CD4-positive, alpha-beta T cell (primary cell): ENCODE data around the gene AQR. TPM values are rescaled to one million over a fixed set of nuclear protein-coding genes. Genes with fewer than 3 reads are reported as not detected.
"Not testable (repeated sequence)": the region's sequence is repeated elsewhere in the genome, so short reads cannot be mapped to it uniquely, and the experiment has no call there.

Experiments
- ATAC-seq: fragments of 200-7000 bp; cut with Tn5 transposase; one replicate; pipeline ENCODE4 v1.10.0; 2022; ENCODE audit warnings: mild to moderate bottlenecking; ENCODE audit not compliant: poor library complexity
- CTCF ChIA-PET: fragments of 350-600 bp; sonication (Branson Sonifier 250); formaldehyde crosslinking; loops from one replicate; lab custom pipeline; 2021; ENCODE audit warnings: antibody characterized with exemption, inconsistent platforms; lab: Charles Lee
- POLR2A ChIA-PET: fragments of 350-600 bp; sonication (Branson Sonifier 250); formaldehyde crosslinking; loops from one replicate; lab custom pipeline; 2021; ENCODE audit warnings: antibody characterized with exemption, inconsistent platforms; lab: Charles Lee
- DNase-seq, 14 experiments: peaks; one replicate each; pipeline ENCODE4 v3.0.0-alpha.2; 2013 to 2020; ENCODE audit warnings: mixed read lengths in 2 of 14
- H3K27ac ChIP-seq, 2 donors: one replicate each; pipeline versions ENCODE4 v1.5.1 to v1.7.0; 2013; ENCODE audit warnings: low read length in 2 of 2, low read depth in 1 of 2, mild to moderate bottlenecking in 1 of 2
- H3K27me3 ChIP-seq, 2 experiments: 1 replicate in 1 of 2; 2 replicates in 1 of 2; pipeline versions ENCODE4 v1.6.1 to v1.7.0; 2013; ENCODE audit warnings: low read length in 2 of 2, control low read depth in 1 of 2, mild to moderate bottlenecking in 1 of 2, moderate library complexity in 1 of 2; ENCODE audit not compliant: insufficient read depth in 2 of 2, control insufficient read depth in 1 of 2
- H3K36me3 ChIP-seq: one replicate; pipeline ENCODE4 v1.6.1; 2013; ENCODE audit warnings: low read length, control low read depth; ENCODE audit not compliant: insufficient read depth
- H3K4me1 ChIP-seq: one replicate; pipeline ENCODE4 v1.6.1; 2013; ENCODE audit warnings: low read length, control low read depth; ENCODE audit not compliant: insufficient read depth
- H3K4me3 ChIP-seq: one replicate; pipeline ENCODE4 v1.5.1; 2013; ENCODE audit warnings: mild to moderate bottlenecking, low read length, moderate library complexity
- H3K9me3 ChIP-seq, 2 experiments: 1 replicate in 1 of 2; 2 replicates in 1 of 2; pipeline versions ENCODE4 v1.6.1 to v1.7.0; 2013; ENCODE audit warnings: low read length in 2 of 2, mild to moderate bottlenecking in 2 of 2, control low read depth in 1 of 2, moderate library complexity in 1 of 2; ENCODE audit not compliant: control insufficient read depth in 1 of 2, insufficient read depth in 1 of 2
- H3K27ac Mint-ChIP-seq: one replicate; pipeline ENCODE4 v1.8.0; 2020; ENCODE audit warnings: mixed read lengths
- H3K27me3 Mint-ChIP-seq: one replicate; pipeline ENCODE4 v1.8.0; 2021; ENCODE audit warnings: mixed read lengths
- H3K36me3 Mint-ChIP-seq: one replicate; pipeline ENCODE4 v1.8.0; 2021; ENCODE audit warnings: low read depth, mixed read lengths
- H3K4me1 Mint-ChIP-seq: one replicate; pipeline ENCODE4 v1.8.0; 2021; ENCODE audit warnings: low read depth, mixed read lengths
- H3K4me3 Mint-ChIP-seq: one replicate; pipeline ENCODE4 v1.8.0; 2020; ENCODE audit warnings: mild to moderate bottlenecking, mixed read lengths
- H3K9me3 Mint-ChIP-seq: one replicate; pipeline ENCODE4 v1.8.0; 2020; ENCODE audit warnings: mixed read lengths
- CTCF ChIP-seq: fragments of 200-600 bp; IDR thresholded peaks from one replicate; pipeline ENCODE4 v1.8.0; 2022; ENCODE audit warnings: antibody characterized with exemption, mild to moderate bottlenecking
- intact Hi-C, 2 experiments: fragments of 100-400 bp; cut with DNase I in 1 of 2; cut with micrococcal nuclease in 1 of 2; formaldehyde crosslinking; loops; one replicate each; pipeline versions ENCODE4 v1.15.1 to v1.9.0; 2023 to 2025; cut with DNase I, micrococcal nuclease
- total RNA-seq, 174 experiments: library from RNA in 2 of 174; stranded (reverse) in 2 of 174; gene quantifications; one replicate each; pipeline ENCODE4 v1.2.3 and lab custom pipeline; 2021 to 2026

The AQR gene
- total RNA-seq, 2 experiments from 2014 or later = 40.4 to 40.7 TPM

GRCh38 chr15:34808016-34808415, 161.5 kb downstream of the AQR start:
- ChIA-PET CTCF (no interaction called here), POLR2A (no interaction called here)
- Mint-ChIP-seq H3K27me3 (peaks cover 51% of the 10 kb centered on the region), H3K27ac (no peak overlapping the region), H3K4me1 (no peaks in the 10 kb centered on the region), H3K4me3 (no peak overlapping the region), H3K36me3 (no peaks in the 10 kb centered on the region), H3K9me3 (peaks cover 5% of the 10 kb centered on the region)
- Histone ChIP-seq H3K27me3 (peaks cover 9 to 10% of the 10 kb centered on the region in 2 experiments), H3K4me1 (no peaks in the 10 kb centered on the region), H3K27ac (no peak overlapping the region), H3K4me3 (no peak overlapping the region), H3K9me3 (peaks cover 0 to 4% of the 10 kb centered on the region in 2 experiments), H3K36me3 (no peaks in the 10 kb centered on the region)
- DNase-seq (no peak), ATAC-seq (no peak)
- TF ChIP-seq CTCF = no peak
- intact Hi-C loops = no loop called here

GRCh38 chr15:34807241-34807640, 162.3 kb downstream of the AQR start:
- peaks cover 6 to 10% of the 10 kb centered on the region in 2 experiments for H3K27me3 ChIP-seq
- H3K4me1 Mint-ChIP-seq, DNase-seq, H3K36me3 Mint-ChIP-seq, ATAC-seq, H3K4me3 Mint-ChIP-seq, H3K9me3 ChIP-seq, POLR2A ChIA-PET, intact Hi-C loops, H3K27ac ChIP-seq, CTCF ChIA-PET, H3K9me3 Mint-ChIP-seq, H3K36me3 ChIP-seq, H3K4me1 ChIP-seq, H3K4me3 ChIP-seq, H3K27ac Mint-ChIP-seq: not testable (repeated sequence)
- H3K27me3 Mint-ChIP-seq = peaks cover 46% of the 10 kb centered on the region

- ChIA-PET CTCF (no interaction called here), POLR2A (no interaction called here)
- H3K4me1 ChIP-seq = no peaks in the 10 kb centered on the region
- Mint-ChIP-seq H3K9me3 (peaks cover 5% of the 10 kb centered on the region), H3K27me3 (peaks cover 45% of the 10 kb centered on the region), H3K36me3 (no peaks in the 10 kb centered on the region), H3K4me1 (no peaks in the 10 kb centered on the region), H3K4me3 (no peak overlapping the region), H3K27ac (no peak overlapping the region)
- ATAC-seq = no peak
- intact Hi-C loops = no loop called here
- H3K36me3 ChIP-seq = no peaks in the 10 kb centered on the region
- H3K9me3 ChIP-seq = peaks cover 0 to 4% of the 10 kb centered on the region in 2 experiments
- no peak for TF ChIP-seq CTCF
- H3K27ac ChIP-seq = no peak overlapping the region
- no peak overlapping the region for H3K4me3 ChIP-seq
- H3K27me3 ChIP-seq = peaks cover 3 to 10% of the 10 kb centered on the region in 2 experiments
- DNase-seq = no peak
These were observed 164.8 kb downstream of the AQR start for GRCh38 chr15:34804776-34805175.

GRCh38 chr15:34804113-34804512, 165.4 kb downstream of the AQR start:
- Histone ChIP-seq H3K27ac (no peak overlapping the region), H3K4me1 (no peaks in the 10 kb centered on the region), H3K9me3 (peaks cover 0 to 4% of the 10 kb centered on the region in 2 experiments), H3K4me3 (no peak overlapping the region), H3K36me3 (no peaks in the 10 kb centered on the region), H3K27me3 (peaks cover 9 to 13% of the 10 kb centered on the region in 2 experiments)
- Mint-ChIP-seq H3K27me3 (peaks cover 45% of the 10 kb centered on the region), H3K36me3 (no peaks in the 10 kb centered on the region), H3K27ac (no peak overlapping the region), H3K4me1 (no peaks in the 10 kb centered on the region), H3K4me3 (no peak overlapping the region), H3K9me3 (peaks cover 5% of the 10 kb centered on the region)
- no peak for ATAC-seq
- intact Hi-C loops = no loop called here
- no peak for TF ChIP-seq CTCF
- DNase-seq = no peak
- ChIA-PET POLR2A (no interaction called here), CTCF (no interaction called here)
